ENCODE data around the gene STING1. TPM values are rescaled to one million over a fixed set of nuclear protein-coding genes. Genes with fewer than 3 reads are reported as not detected.

Gene STING1
- total and polyA plus RNA-seq, 2 experiments from 2014 or later = 72.6 to 75.0 TPM

DNA sequence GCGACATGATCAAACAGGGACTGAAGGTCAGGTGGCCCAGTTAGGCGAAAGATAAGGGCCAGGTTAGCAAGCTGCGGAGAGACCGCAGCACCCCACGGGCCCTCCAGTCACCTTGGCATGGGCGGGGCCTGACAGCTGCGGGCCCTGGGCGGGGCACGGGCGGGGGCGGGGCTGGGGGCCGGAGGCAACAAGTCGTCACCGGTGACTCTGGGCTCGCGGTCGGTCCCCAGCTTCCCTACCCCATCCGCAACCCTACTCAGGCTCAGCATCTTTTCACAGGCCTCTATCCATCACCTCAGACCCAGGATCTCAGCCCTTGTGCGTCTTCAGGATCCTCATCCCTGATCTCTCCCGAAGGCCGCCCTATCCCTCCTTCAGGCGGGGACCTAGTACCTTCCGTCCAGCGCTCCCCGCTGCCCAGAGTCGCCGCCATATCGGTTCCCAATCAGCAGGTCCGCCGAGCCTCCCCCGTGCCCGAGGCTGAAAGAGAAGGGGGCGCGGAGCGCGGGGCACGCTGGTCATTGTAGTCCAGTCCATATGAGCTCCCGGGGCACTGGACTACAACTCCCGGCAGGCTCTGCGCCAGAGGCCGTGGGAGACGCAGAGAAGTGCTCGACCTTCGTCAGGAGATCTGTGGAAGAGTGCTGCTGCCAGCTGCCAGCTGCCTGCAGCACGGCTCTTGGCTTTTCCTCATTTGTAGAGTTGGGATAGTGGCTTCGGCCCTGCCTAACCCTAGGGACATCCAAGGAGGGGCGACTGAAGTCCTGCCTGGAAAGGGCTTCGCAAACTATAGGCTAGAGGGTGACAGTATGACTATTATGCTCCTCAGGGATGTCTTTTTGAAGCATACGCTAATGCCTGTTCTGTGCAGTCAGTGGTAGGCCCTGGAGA is 43.3 kb downstream of the STING1 start, which contains the start of gene DNAJC18:
Gene DNAJC18 (minus strand): TSS at position 513 of the 891 bp plus-strand sequence. CDS start 80 bp downstream, at position 433.
- WGBS, 2 experiments (ENCODE audit: low coverage in 1 of 2, low lambda C conversion rate in 2 of 2, missing lambda C conversion rate in 2 of 2) = 4% methylated on average over 39 to 40 of the region's 49 CpGs

DNA sequence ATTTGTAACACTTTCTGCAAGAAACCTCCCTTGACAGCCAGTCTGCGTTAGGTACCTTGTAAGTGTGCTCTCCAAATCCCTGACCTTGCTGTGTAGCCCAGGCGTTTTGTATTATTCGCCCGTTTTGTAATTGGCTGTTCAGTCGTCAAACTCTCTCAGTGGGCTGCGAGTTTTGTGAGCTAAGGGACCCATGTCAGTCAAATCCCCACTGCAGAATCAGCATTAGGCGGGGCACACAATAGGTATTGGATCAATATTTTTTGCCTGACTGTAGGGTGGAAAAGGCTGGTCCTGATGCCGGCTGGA is 43.9 kb downstream of the STING1 start:
- TF ChIP-seq EZH2phosphoT487 (IDR thresholded peaks at IDR 0.05; ENCODE audit: insufficient read depth, low read depth) (no peak), EZH2 (IDR thresholded peaks at IDR 0.05; ENCODE audit: insufficient read depth, poor library complexity, severe bottlenecking) (no peak)
- H3K9ac ChIP-seq = peak overlapping the region; percentile 94
- DNase-seq = no peak
- H3K27ac ChIP-seq = no peak overlapping the region
- H3K9me2 ChIP-seq (ENCODE audit: insufficient read depth) = no peaks in the 10 kb centered on the region
- peaks cover 8% of the 10 kb centered on the region for H3K4me1 ChIP-seq (ENCODE audit: insufficient read depth)
- no peaks in the 10 kb centered on the region for H3K27me3 ChIP-seq (replicated peaks; ENCODE audit: insufficient read depth)
- H2AFZ ChIP-seq = peak overlapping the region; percentile 99
- H3F3A ChIP-seq (ENCODE audit: insufficient read depth) = peaks cover 7% of the 10 kb centered on the region; the same call in 1 of the 2 replicates
- 34 to 40% methylated on average over 8 of the region's 8 CpGs for WGBS, 2 experiments (ENCODE audit: low coverage in 1 of 2, low lambda C conversion rate in 2 of 2, missing lambda C conversion rate in 2 of 2)
- H3K4me3 ChIP-seq = peak overlapping the region; percentile 91
- H4K20me1 ChIP-seq (ENCODE audit: insufficient read depth) = no peaks in the 10 kb centered on the region
- H3K36me3 ChIP-seq (ENCODE audit: low read depth) = no peaks in the 10 kb centered on the region
- in situ Hi-C loops (cut with MboI) = no loop called here
- H3K79me2 ChIP-seq (ENCODE audit: insufficient read depth) = no peaks in the 10 kb centered on the region
- no peaks in the 10 kb centered on the region for H3K9me3 ChIP-seq (ENCODE audit: low read depth)
- H3K4me2 ChIP-seq (ENCODE audit: unreplicated experiment) = peak overlapping the region; percentile 84

More for the DNA sequence above, 43.3 kb downstream of the STING1 start, which contains the start of gene DNAJC18:
- Histone ChIP-seq H3K9me2 (ENCODE audit: insufficient read depth) (no peaks in the 10 kb centered on the region), H3K36me3 (ENCODE audit: low read depth) (no peaks in the 10 kb centered on the region), H3K27me3 (replicated peaks; ENCODE audit: insufficient read depth) (no peaks in the 10 kb centered on the region), H3F3A (ENCODE audit: insufficient read depth) (peaks cover 13% of the 10 kb centered on the region; the same call in 1 of the 2 replicates), H3K4me2 (ENCODE audit: unreplicated experiment) (peak within 1 kb of the TSS; percentile 84), H3K79me2 (ENCODE audit: insufficient read depth) (no peaks in the 10 kb centered on the region), H2AFZ (peak within 1 kb of the TSS; percentile 99), H3K27ac (peak within 1 kb of the TSS; percentile 78), H3K4me3 (peak within 1 kb of the TSS; percentile 91), H4K20me1 (ENCODE audit: insufficient read depth) (no peaks in the 10 kb centered on the region), H3K9me3 (ENCODE audit: low read depth) (no peaks in the 10 kb centered on the region), H3K9ac (peak within 1 kb of the TSS; percentile 94), H3K4me1 (ENCODE audit: insufficient read depth) (peaks cover 14% of the 10 kb centered on the region)
- peak; percentile 95 for DNase-seq
- TF ChIP-seq EZH2phosphoT487 (IDR thresholded peaks at IDR 0.05; ENCODE audit: insufficient read depth, low read depth) (no peak), EZH2 (IDR thresholded peaks at IDR 0.05; ENCODE audit: insufficient read depth, poor library complexity, severe bottlenecking) (no peak)
- in situ Hi-C loops (cut with MboI) = no loop called here

DNA sequence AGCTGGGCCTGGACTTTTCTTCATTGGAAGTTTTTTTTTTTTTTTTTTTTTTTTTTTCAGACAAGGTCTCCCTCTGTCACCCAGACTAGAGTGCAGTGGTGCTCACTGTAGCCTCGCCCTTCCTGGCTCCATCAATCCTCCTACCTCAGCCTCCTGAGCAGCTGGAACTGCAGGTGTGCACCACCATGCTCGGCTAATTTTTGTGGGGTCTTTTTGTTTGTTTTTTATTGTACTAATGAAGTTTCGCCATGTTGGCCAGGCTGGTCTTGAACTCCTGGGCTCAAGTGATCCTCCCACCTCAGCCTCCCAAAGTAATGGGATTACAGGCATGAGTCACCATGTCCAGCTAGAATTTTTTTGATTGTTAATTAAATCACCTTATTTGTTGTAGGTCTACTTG is 46.9 kb downstream of the STING1 start:
- Histone ChIP-seq H3F3A (ENCODE audit: insufficient read depth) (peaks cover 4% of the 10 kb centered on the region; the same call in 1 of the 2 replicates), H3K9me2 (ENCODE audit: insufficient read depth) (no peaks in the 10 kb centered on the region), H3K9ac (no peak overlapping the region), H3K79me2 (ENCODE audit: insufficient read depth) (no peaks in the 10 kb centered on the region), H4K20me1 (ENCODE audit: insufficient read depth) (no peaks in the 10 kb centered on the region), H3K4me3 (no peak overlapping the region), H3K27ac (no peak overlapping the region), H3K27me3 (replicated peaks; ENCODE audit: insufficient read depth) (no peaks in the 10 kb centered on the region), H2AFZ (no peak overlapping the region), H3K36me3 (ENCODE audit: low read depth) (no peaks in the 10 kb centered on the region), H3K4me2 (ENCODE audit: unreplicated experiment) (no peak overlapping the region), H3K4me1 (ENCODE audit: insufficient read depth) (peaks cover 3% of the 10 kb centered on the region; the same call in 1 of the 2 replicates), H3K9me3 (ENCODE audit: low read depth) (no peaks in the 10 kb centered on the region)
- in situ Hi-C loops (cut with MboI) = no loop called here
- no peak for DNase-seq
- WGBS, 2 experiments (ENCODE audit: low coverage in 1 of 2, low lambda C conversion rate in 2 of 2, missing lambda C conversion rate in 2 of 2) = 87 to 100% methylated on average over 3 of the region's 3 CpGs
- no peak for TF ChIP-seq EZH2 (IDR thresholded peaks at IDR 0.05; ENCODE audit: insufficient read depth, poor library complexity, severe bottlenecking)
- no peak for TF ChIP-seq EZH2phosphoT487 (IDR thresholded peaks at IDR 0.05; ENCODE audit: insufficient read depth, low read depth)

DNA sequence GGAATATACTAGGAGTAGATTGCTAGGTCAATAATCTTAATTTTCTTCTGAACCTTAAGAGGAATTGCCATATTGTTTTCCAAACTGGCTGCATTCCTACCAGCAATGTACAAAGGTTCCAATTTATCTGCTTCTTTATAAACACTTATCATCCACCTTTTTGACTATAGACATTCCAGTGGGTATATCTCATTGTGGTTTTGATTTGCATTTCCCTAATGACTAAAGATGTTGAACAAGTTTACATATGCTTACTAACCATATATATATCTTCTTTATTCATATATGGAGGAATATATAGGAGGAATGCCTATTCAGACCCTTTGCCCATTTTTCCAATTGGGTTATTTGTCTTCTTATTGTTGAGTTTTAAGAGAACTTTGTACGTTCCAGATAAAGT is 50.9 kb downstream of the STING1 start:
- Histone ChIP-seq H3K4me1 (ENCODE audit: insufficient read depth) (0 out of 2 replicates have a peak, but pooled peaks cover 3% of the 10 kb centered on the region), H3K27me3 (replicated peaks; ENCODE audit: insufficient read depth) (no peaks in the 10 kb centered on the region), H3K36me3 (ENCODE audit: low read depth) (no peaks in the 10 kb centered on the region), H3K79me2 (ENCODE audit: insufficient read depth) (no peaks in the 10 kb centered on the region), H3K4me3 (no peak overlapping the region), H3K9ac (no peak overlapping the region), H3F3A (ENCODE audit: insufficient read depth) (0 out of 2 replicates have a peak, but pooled peaks cover 5% of the 10 kb centered on the region), H3K4me2 (ENCODE audit: unreplicated experiment) (no peak overlapping the region), H4K20me1 (ENCODE audit: insufficient read depth) (no peaks in the 10 kb centered on the region), H3K27ac (no peak overlapping the region), H3K9me2 (ENCODE audit: insufficient read depth) (no peaks in the 10 kb centered on the region), H2AFZ (no peak overlapping the region), H3K9me3 (ENCODE audit: low read depth) (no peaks in the 10 kb centered on the region)
- no peak for DNase-seq
- TF ChIP-seq EZH2 (IDR thresholded peaks at IDR 0.05; ENCODE audit: insufficient read depth, poor library complexity, severe bottlenecking) = no peak
- TF ChIP-seq EZH2phosphoT487 (IDR thresholded peaks at IDR 0.05; ENCODE audit: insufficient read depth, low read depth) = no peak
- in situ Hi-C loops (cut with MboI) = no loop called here
- WGBS, 2 experiments (ENCODE audit: low coverage in 1 of 2, low lambda C conversion rate in 2 of 2, missing lambda C conversion rate in 2 of 2) = 90 to 97% methylated on average over 1 of the region's 1 CpG

Data from GM23248 (cell line).